GM18505 (cell line): ENCODE data around the gene MVB12B.

Source experiments
- ATAC-seq: cut with Tn5 transposase; IDR thresholded peaks from one replicate; pipeline ENCODE4 v1.9.1; 2021; ENCODE audit not compliant: unreplicated experiment
- POLR2A ChIP-seq: IDR thresholded peaks from 4 replicates; pipeline ENCODE4 v1.6.1; 2011; ENCODE audit warnings: borderline replicate concordance; ENCODE audit not compliant: insufficient read depth, insufficient read length; ENCODE audit errors: extremely low read depth

MVB12B gene

GRCh38 chr9:126478216-126478981 is 151.8 kb downstream of the MVB12B start:
- ATAC-seq = no peak
- no peak for TF ChIP-seq POLR2A

GRCh38 chr9:126479515-126479914 is 152.9 kb downstream of the MVB12B start:
- ATAC-seq = no peak
- TF ChIP-seq POLR2A = no peak

DNA sequence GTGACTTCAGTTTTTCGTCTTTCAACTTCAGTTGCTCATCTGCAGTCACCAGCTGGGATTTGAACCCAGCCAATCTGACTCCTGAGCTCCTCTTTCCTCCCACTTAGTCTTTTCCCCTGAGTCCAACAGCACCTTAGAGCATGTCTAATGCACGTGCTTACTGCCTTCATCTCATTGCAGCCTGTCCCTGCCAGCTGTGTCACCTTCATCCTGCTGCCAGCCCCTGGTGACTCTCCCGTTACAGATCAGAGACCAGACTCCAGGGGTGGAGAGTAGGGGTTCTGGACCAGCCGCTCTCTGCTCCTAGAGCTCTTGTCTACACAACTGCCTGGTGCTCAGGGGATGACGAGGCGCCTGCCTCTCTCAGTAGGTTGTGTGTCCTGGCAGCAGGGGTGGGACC is 154.2 kb downstream of the MVB12B start:
- no peak for TF ChIP-seq POLR2A
- ATAC-seq = no peak

- no peak for ATAC-seq
- TF ChIP-seq POLR2A = no peak
These were observed 155.2 kb downstream of the MVB12B start for GRCh38 chr9:126481862-126482261.

GRCh38 chr9:126482361-126483044 is 155.9 kb downstream of the MVB12B start:
- no peak for ATAC-seq
- no peak for TF ChIP-seq POLR2A

DNA sequence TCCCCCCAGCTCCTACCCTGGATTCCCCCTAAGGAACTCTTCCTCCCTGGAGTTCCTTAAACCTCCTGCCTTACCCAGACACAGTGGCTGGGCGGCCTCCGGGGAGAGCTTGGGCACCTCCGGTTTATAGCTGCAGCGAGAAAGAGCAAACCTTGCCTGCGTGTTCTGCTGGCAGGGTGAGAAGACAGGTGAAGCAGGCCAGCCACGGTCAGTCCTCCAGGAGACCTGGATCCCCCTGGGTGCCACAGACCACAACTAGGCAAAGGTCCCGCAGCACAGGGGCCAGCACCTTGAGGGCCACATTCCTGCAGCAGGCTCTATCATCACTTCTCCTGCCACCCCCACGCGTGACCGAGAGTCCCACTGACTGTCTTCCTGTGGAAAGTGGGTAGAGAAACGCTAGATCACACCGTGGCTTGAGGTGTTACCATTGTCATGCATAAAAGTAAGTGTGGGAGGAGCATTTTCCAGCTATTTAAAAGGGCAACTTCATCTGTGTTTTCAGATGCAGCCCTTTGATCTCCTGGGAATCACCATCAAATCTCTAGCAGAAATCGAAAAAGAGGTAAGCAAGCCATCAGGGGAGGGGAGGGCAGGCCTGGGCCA is 156.9 kb downstream of the MVB12B start:
- no peak for TF ChIP-seq POLR2A
- no peak for ATAC-seq

DNA sequence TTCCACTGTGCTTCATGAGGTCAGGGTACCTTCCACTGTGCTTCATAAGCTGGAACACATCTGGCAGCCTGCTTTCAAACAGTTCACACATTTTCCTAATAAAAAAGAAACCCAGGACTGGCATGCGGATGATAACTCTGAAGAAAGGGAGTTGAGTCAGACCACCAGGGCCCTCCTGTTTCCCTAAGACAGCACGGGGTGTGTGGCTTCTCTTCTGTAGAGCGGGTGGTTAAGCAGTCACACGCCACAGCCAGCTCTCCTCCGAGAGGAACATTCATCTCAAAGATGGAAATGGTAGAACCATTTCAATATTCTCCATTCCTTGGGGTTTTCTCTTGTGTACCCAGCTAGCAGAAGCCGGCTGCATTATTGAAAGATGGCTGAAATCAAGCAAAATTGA is 159.0 kb downstream of the MVB12B start:
- no peak for ATAC-seq
- TF ChIP-seq POLR2A = no peak

DNA sequence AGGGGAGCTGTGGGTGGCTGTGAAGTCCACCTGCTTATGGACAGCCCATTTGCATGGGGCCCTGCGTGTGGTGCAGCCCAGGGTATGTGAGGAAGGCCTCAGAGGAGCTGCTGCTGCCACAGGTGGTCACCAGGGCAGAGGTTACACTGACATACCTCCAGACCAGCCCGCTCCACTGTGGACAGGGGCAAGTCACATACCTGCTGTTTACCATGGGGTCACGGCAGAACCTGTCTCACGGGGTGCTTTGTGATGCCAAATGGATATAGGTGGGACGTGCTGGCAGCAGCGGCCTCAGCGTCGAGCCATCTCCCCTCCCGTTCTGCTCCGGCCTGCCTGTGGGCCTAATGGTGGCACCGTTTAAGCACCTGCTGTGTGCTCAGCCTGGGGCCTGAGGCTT is 159.6 kb downstream of the MVB12B start:
- TF ChIP-seq POLR2A = no peak
- no peak for ATAC-seq

DNA sequence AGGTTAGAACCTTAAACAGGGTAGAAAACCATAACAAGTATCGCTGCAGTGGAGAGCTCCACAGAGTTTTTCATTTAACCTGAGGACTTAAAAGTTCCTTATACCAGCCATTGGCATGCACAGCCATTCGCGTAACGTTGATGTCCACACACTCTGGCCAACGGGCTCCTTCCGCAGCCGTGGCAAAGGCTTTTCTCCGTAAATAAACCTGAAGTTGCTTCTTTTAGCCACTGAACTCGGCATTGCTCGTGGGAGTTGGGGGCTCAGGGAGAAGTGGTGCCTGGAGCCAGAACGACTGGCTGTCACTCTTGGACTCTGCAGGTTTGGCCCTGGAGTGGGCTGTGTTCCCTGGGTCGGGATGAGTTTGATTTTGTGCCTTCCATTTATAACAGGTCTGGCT is 161.2 kb downstream of the MVB12B start:
- TF ChIP-seq POLR2A = no peak
- no peak for ATAC-seq

DNA sequence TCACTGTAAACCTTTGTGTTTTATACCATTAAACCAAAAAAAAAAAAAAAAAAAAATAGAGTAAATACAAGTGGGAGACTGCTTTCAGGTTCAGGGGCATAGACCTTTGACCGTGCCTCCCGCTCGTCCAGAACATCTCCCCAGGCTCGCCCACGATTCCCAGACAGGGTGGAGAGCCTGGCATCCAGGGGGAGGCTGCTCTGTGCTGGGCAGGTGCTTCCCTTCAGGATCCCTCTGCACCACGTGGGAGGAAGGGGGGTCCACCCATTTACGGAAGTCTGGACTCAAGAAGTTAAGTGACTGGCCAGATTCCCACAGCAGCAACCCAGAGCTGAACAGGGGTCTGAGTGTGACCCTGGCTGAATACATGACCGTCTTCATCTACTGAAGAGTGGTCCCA is 161.7 kb downstream of the MVB12B start:
- ATAC-seq = no peak
- TF ChIP-seq POLR2A = no peak

DNA sequence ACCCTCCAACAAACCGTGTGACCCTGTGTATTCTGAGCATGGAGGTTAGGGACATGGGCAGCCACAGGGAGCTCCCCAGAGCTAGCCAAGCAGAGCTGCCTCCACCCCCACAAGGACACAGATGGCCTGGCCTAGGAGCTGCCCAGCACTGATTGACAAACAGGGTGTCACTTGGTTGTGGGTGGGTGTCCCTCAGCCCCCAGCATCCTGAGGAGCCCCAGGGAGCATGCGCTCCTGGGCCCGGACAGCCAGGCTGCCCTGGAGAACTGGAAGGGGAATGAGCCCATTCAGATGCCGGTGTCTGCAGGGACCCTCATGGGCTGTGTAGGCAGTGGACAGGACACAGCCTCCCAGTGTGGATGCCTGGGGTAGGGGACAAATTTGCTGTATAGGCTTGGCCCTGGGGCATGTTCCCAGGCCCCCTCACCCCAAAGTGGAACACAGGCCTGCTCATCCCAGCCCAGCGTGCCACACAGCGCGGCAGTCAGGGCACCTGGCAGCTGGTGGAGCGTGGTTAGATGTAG is 162.3 kb downstream of the MVB12B start:
- no peak for ATAC-seq
- no peak for TF ChIP-seq POLR2A

DNA sequence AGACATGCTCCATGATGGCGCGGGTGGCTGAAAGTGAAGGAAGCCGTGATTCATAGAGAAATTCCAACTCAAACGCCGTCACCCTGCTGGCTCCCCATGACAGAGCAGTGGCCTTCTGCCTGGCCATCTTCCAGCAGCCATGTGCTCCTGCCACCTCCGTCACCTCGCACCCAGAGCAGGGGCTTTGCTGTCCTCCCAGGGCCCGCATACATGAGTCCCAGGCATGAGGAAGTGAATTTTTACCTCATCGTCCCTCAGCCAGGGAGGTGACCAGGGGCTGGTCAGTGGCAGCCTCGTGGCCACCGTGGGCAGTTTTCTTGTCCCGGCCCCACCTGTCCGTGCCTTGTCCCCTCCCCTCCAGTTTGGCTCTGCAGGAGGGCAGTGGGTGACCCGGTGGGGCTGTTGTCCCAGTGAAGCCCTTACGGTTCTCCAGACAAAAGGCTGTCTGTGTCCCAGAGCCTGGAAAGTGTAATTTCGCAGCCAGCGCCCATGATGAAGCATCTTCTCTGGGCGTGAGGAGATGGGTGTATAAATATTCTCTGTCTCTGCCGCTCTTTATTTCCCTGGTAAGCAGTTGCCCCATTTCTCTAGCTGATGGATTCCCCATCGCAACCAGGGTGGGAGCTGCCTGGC is 163.1 kb downstream of the MVB12B start:
- no peak for ATAC-seq
- TF ChIP-seq POLR2A = no peak

DNA sequence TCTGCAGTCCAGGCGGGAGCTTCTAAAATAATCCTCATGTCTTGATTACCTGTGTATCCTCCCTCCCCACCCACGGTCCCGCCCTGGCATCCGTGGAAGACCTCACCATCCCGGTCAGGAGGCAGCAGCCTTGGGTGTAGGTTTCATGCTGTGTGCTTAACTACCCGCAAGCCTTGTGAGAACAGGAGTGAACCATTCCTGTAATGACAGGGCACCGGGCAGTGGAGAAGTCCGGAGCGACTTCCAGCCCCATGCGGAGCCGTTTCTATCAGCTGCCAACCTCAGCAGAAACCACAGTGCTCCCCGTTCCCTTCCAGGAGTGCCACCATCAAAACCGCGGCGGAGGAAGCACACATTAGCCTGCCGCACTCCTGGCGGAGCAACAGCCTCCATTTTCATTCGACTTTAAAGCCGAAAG is 163.6 kb downstream of the MVB12B start:
- TF ChIP-seq POLR2A = no peak
- no peak for ATAC-seq
